Measurements from ENCODE around the gene GORAB. TPM values are rescaled to one million over a fixed set of nuclear protein-coding genes. Genes with fewer than 3 reads are reported as not detected.

Gene GORAB
- total and polyA plus RNA-seq, 9 of the 15 experiments (the other 6 are each of a cell fraction or from before 2014, with no cell fraction given), result 4.4 to 12.9 (median 8.9) TPM

DNA sequence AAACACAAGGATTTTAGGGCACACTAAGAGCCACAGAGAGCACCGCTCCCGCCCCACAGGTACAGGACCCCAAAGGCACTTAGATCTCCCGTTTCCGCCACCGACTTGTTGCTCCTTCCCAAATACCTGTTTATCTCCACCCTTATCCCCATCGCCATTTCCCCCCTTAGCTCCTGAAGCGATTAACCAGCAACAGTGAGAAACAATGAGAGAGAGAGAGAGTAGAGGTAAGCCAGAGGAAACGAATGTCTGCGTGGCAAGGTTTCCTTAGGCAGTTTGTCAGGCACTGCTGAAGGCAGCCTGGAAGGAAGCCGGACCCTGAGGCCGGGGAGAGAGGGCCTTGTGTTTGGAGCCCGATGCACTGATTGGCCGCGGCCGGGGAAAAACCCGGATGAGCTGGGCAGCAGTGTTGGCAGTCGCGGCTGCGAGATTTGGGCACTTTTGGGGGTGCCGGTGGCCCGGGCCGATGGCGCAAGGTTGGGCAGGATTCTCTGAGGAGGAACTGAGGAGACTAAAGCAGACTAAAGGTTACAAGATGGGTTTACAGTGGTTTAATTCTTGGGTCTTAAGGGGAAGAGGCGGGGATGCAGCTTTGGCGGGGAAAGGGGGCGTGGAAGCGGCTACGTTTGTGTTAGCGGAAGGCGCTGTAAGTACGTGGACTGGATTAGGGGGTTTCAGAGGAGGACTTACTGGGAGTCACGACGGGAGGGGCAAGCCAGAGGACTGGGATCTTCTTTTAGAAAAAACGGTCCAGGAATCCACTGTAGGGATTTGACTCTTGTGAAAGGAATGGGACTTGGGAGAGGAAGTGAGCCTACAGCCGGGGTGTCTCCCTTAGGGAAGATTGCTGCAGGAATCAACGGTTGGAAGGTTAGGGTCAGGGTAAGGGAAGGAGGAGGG is at the start of gene GORAB (continued):
- TF ChIP-seq NEUROD1 (IDR thresholded peaks at IDR 0.05; ENCODE audit: borderline replicate concordance, low read depth, low read length, partially characterized antibody), result peak; percentile 60
- no peak for TF ChIP-seq POLR3A (IDR thresholded peaks at IDR 0.05; ENCODE audit: borderline replicate concordance, extremely low read depth, insufficient read depth, insufficient read length)
- TF ChIP-seq LARP7 (IDR thresholded peaks at IDR 0.05), result no peak
- no peak for TF ChIP-seq ZNF57 (CRISPR knock-in tag; IDR thresholded peaks at IDR 0.05)
- TF ChIP-seq PML (IDR thresholded peaks at IDR 0.05; ENCODE audit: low read length), result no peak; the same call in none of the 2 replicates
- no peak for TF ChIP-seq ZNF347 (CRISPR knock-in tag; IDR thresholded peaks at IDR 0.05; ENCODE audit: low read depth)
- TF ChIP-seq, protein P1, sequence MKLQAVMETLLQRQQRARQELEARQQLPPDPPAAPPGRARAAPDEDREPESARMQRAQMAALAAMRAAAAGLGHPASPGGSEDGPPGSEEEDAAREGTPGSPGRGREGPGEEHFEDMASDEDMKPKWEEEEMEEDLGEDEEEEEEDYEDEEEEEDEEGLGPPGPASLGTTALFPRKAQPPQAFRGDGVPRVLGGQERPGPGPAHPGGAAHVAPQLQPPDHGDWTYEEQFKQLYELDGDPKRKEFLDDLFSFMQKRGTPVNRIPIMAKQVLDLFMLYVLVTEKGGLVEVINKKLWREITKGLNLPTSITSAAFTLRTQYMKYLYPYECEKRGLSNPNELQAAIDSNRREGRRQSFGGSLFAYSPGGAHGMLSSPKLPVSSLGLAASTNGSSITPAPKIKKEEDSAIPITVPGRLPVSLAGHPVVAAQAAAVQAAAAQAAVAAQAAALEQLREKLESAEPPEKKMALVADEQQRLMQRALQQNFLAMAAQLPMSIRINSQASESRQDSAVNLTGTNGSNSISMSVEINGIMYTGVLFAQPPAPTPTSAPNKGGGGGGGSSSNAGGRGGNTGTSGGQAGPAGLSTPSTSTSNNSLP (IDR thresholded peaks at IDR 0.05; ENCODE audit: borderline replicate concordance, low read depth, low read length), result no peak
- TF ChIP-seq FOSL1 (tag; conservative IDR thresholded peaks at IDR 0.05), result no peak
- TF ChIP-seq HDAC1 (IDR thresholded peaks at IDR 0.05), result peak in 1 of 2 experiments; percentile 89; a peak in 2 of 4 replicates
- TF ChIP-seq SUPT5H (IDR thresholded peaks at IDR 0.05), result peak; percentile 97
- no peak for TF ChIP-seq ZNF408 (CRISPR knock-in tag; IDR thresholded peaks at IDR 0.05; ENCODE audit: low read depth)
- TF ChIP-seq, protein P2, sequence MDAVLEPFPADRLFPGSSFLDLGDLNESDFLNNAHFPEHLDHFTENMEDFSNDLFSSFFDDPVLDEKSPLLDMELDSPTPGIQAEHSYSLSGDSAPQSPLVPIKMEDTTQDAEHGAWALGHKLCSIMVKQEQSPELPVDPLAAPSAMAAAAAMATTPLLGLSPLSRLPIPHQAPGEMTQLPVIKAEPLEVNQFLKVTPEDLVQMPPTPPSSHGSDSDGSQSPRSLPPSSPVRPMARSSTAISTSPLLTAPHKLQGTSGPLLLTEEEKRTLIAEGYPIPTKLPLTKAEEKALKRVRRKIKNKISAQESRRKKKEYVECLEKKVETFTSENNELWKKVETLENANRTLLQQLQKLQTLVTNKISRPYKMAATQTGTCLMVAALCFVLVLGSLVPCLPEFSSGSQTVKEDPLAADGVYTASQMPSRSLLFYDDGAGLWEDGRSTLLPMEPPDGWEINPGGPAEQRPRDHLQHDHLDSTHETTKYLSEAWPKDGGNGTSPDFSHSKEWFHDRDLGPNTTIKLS (IDR thresholded peaks at IDR 0.05; ENCODE audit: borderline replicate concordance, low read depth), result peak; percentile 99
- TF ChIP-seq HDAC8 (tag; IDR thresholded peaks at IDR 0.05), result peak; percentile 74; the same call in 1 of the 2 replicates
- TF ChIP-seq YY1 (IDR thresholded peaks at IDR 0.05; ENCODE audit: borderline replicate concordance in 1 of 3, control insufficient read depth in 1 of 3, extremely low read depth in 1 of 3, insufficient read depth in 3 of 3, insufficient read length in 1 of 3, insufficient replicate concordance in 2 of 3, low read depth in 1 of 3, low read length in 2 of 3), result peak in 1 of 3 experiments; percentile 66
- TF ChIP-seq, protein P3, sequence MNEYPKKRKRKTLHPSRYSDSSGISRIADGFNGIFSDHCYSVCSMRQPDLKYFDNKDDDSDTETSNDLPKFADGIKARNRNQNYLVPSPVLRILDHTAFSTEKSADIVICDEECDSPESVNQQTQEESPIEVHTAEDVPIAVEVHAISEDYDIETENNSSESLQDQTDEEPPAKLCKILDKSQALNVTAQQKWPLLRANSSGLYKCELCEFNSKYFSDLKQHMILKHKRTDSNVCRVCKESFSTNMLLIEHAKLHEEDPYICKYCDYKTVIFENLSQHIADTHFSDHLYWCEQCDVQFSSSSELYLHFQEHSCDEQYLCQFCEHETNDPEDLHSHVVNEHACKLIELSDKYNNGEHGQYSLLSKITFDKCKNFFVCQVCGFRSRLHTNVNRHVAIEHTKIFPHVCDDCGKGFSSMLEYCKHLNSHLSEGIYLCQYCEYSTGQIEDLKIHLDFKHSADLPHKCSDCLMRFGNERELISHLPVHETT (CRISPR knock-in tag; conservative IDR thresholded peaks at IDR 0.05 in 1 of 2, IDR thresholded peaks at IDR 0.05 in 1 of 2), result peak in 1 of 2 experiments; percentile 73; a peak in 2 of 4 replicates
- no peak for TF ChIP-seq KDM2B (CRISPR knock-in tag; IDR thresholded peaks at IDR 0.05)
- TF ChIP-seq CBX5 (IDR thresholded peaks at IDR 0.05; ENCODE audit: borderline replicate concordance, low read depth), result no peak
- TF ChIP-seq SRF (CRISPR knock-in tag; IDR thresholded peaks at IDR 0.05), result peak in 1 of 2 experiments; percentile 38; a peak in 1 of 4 replicates
- TF ChIP-seq ARHGAP35 (IDR thresholded peaks at IDR 0.05; ENCODE audit: partially characterized antibody), result no peak
- 0 out of 2 replicates have a peak, but pooled peaks have one; percentile 11 for TF ChIP-seq NCOA1 (IDR thresholded peaks at IDR 0.05; ENCODE audit: low read depth)

All from K562 (cell line).